K562 (cell line): ENCODE data around the gene TXNRD3. TPM values are rescaled to one million over a fixed set of nuclear protein-coding genes. Genes with fewer than 3 reads are reported as not detected.

Experiments
- ATAC-seq: fragments of 200-7000 bp; cut with Tn5 transposase; 3 replicates; pipeline ENCODE4 v1.9.1; 2020; ENCODE audit warnings: moderate library complexity
- BruUV-seq: library from RNA; stranded (reverse); fragments of 400-500 nt; replicated peaks from 2 replicates; lab custom pipeline; 2021; lab: Mats Ljungman, UMichigan
- CTCF ChIA-PET: fragments of 300-600 bp; formaldehyde crosslinking; extraction: SDS; loops from one replicate; lab custom pipeline; 2021; ENCODE audit warnings: low intra/inter-chr PET ratio; lab: Yijun Ruan, JAX
- POLR2A ChIA-PET: fragments of 300-600, 350-650 bp; sonication (Branson Sonifier 250); formaldehyde crosslinking; extraction: SDS; loops from one replicate; lab custom pipeline; 2021; ENCODE audit warnings: antibody characterized with exemption, inconsistent platforms; lab: Yijun Ruan, JAX
- DNase-seq, 4 experiments: peaks; one replicate each; pipeline versions ENCODE4 v3.0.0 to v3.0.0-alpha.2; 2011 to 2018; ENCODE audit warnings: low spot score in 3 of 4, mixed read lengths in 3 of 4; ENCODE audit errors: extremely low read depth in 1 of 4
- FAIRE-seq: peaks from 2 replicates; lab custom pipeline; 2011; peaks lifted over from hg19 to GRCh38; lab: Jason Lieb, UNC
- H2AFZ ChIP-seq: 2 replicates; pipeline ENCODE4 v1.6.0; 2011; ENCODE audit warnings: low read depth, low read length, control low read depth, inconsistent platforms
- H3K27ac ChIP-seq: fragments of 200-600 bp; 3 replicates; pipeline ENCODE4 v1.8.0; 2011; ENCODE audit warnings: low read depth, mild to moderate bottlenecking, control low read depth, inconsistent platforms, low read length, moderate library complexity, mixed read lengths; ENCODE audit errors: extremely low read depth
- H3K27me3 ChIP-seq, 2 experiments: fragments of 300-600 bp in 1 of 2; 2 replicates in 1 of 2; 3 replicates in 1 of 2; pipeline versions ENCODE4 v1.6.0 to v1.8.0; 2011; ENCODE audit warnings: inconsistent platforms in 2 of 2, low read length in 2 of 2, mild to moderate bottlenecking in 1 of 2, mixed read lengths in 1 of 2, moderate library complexity in 1 of 2; ENCODE audit not compliant: control insufficient read depth in 2 of 2, insufficient read depth in 2 of 2
- H3K36me3 ChIP-seq: fragments of 300-600 bp; 3 replicates; pipeline ENCODE4 v1.8.0; 2011; ENCODE audit warnings: mild to moderate bottlenecking, low read length, inconsistent platforms; ENCODE audit not compliant: control insufficient read depth, insufficient read depth
- H3K4me1 ChIP-seq, 2 experiments: fragments of 200-600 bp in 1 of 2; replicated peaks in 1 of 2; 2 replicates in 1 of 2; 3 replicates in 1 of 2; pipeline versions ENCODE4 v1.5.1 to v1.8.0; 2011; ENCODE audit warnings: inconsistent platforms in 2 of 2, low read length in 2 of 2, mild to moderate bottlenecking in 1 of 2, mixed read lengths in 1 of 2, moderate library complexity in 1 of 2; ENCODE audit not compliant: control insufficient read depth in 2 of 2, insufficient read depth in 2 of 2
- H3K4me2 ChIP-seq: 2 replicates; pipeline ENCODE4 v1.6.1; 2011; ENCODE audit warnings: low read length, control low read depth, inconsistent platforms, mixed read lengths; ENCODE audit not compliant: insufficient read depth
- H3K4me3 ChIP-seq: fragments of 200-600 bp; sonication (generic), shearing (Covaris generic); 2 replicates; pipeline ENCODE4 v1.5.1; 2016; ENCODE audit warnings: control low read depth, inconsistent platforms
- H3K79me2 ChIP-seq: fragments of 200-600 bp; 3 replicates; pipeline ENCODE4 v1.8.0; 2011; ENCODE audit warnings: low read length, inconsistent platforms; ENCODE audit not compliant: control insufficient read depth, insufficient read depth
- H3K9ac ChIP-seq, 2 experiments: 2 replicates each; pipeline versions ENCODE4 v1.6.0 to v1.6.1; 2011; ENCODE audit warnings: low read depth in 2 of 2, low read length in 2 of 2, control low read depth in 1 of 2, inconsistent platforms in 1 of 2, mild to moderate bottlenecking in 1 of 2, mixed read lengths in 1 of 2; ENCODE audit not compliant: insufficient read depth in 1 of 2
- H3K9me1 ChIP-seq: one replicate; pipeline ENCODE4 v1.6.0; 2011; ENCODE audit warnings: inconsistent platforms, mild to moderate bottlenecking, low read length, moderate library complexity; ENCODE audit not compliant: control insufficient read depth, insufficient read depth
- H3K9me3 ChIP-seq: replicated peaks from 2 replicates; pipeline ENCODE4 v1.5.1; 2011; ENCODE audit warnings: low read depth, low read length, inconsistent platforms; ENCODE audit not compliant: control insufficient read depth, insufficient read depth
- H4K20me1 ChIP-seq: replicated peaks from 2 replicates; pipeline ENCODE4 v1.6.1; 2011; ENCODE audit warnings: low read length, inconsistent platforms, mixed read lengths; ENCODE audit not compliant: control insufficient read depth, insufficient read depth
- ASH1L ChIP-seq: fragments of 450-650 bp; IDR thresholded peaks from 2 replicates; pipeline ENCODE4 v1.6.1; 2018; ENCODE audit warnings: borderline replicate concordance, mild to moderate bottlenecking, low read depth; ENCODE audit not compliant: partially characterized antibody
- E4F1 ChIP-seq: fragments of 250-450 bp; sonication (Bioruptor Pico); IDR thresholded peaks from 2 replicates; pipeline ENCODE4 v1.5.0; 2021; ENCODE audit warnings: mild to moderate bottlenecking, borderline replicate concordance
- FIP1L1 ChIP-seq: fragments of 200-400 bp; formaldehyde crosslinking; IDR thresholded peaks from 2 replicates; pipeline ENCODE4 v1.6.1; 2018; ENCODE audit warnings: mild to moderate bottlenecking, low read depth, low read length; ENCODE audit not compliant: poor library complexity, severe bottlenecking
- MCM3 ChIP-seq: fragments of 450-650 bp; IDR thresholded peaks from 2 replicates; pipeline ENCODE4 v1.6.1; 2016
- MEF2D ChIP-seq: conservative IDR thresholded peaks from 2 replicates; pipeline ENCODE4 v1.6.1; 2016; ENCODE audit warnings: low read depth, missing genetic modification characterization, missing compliant biosample characterization
- MTA2 ChIP-seq: fragments of 450-650 bp; IDR thresholded peaks from 2 replicates; pipeline ENCODE4 v1.6.1; 2016; ENCODE audit warnings: low read depth
- NFRKB ChIP-seq: fragments of 450-650 bp; IDR thresholded peaks from 2 replicates; pipeline ENCODE4 v1.6.1; 2016; ENCODE audit warnings: low read depth
- PHF8 ChIP-seq: fragments of 200-600 bp; sonication (generic); IDR thresholded peaks from 2 replicates; pipeline ENCODE4 v1.6.1; 2012; ENCODE audit warnings: mixed run types, mild to moderate bottlenecking, inconsistent platforms, low read length, moderate library complexity, borderline replicate concordance
- POLR2G ChIP-seq: fragments of 200-400 bp; formaldehyde crosslinking; IDR thresholded peaks from 2 replicates; pipeline ENCODE4 v1.6.1; 2017; ENCODE audit warnings: low read depth, mild to moderate bottlenecking, antibody characterized with exemption, low read length, moderate library complexity
- SP2 ChIP-seq: IDR thresholded peaks from 2 replicates; pipeline ENCODE4 v1.6.1; 2011; ENCODE audit warnings: mild to moderate bottlenecking, low read depth, low read length, moderate library complexity; ENCODE audit not compliant: poor library complexity, severe bottlenecking; ENCODE audit errors: extremely low read depth
- TRIM28 ChIP-seq: fragments of 450-650 bp; IDR thresholded peaks from 2 replicates; pipeline ENCODE4 v1.6.1; 2017
- ZNF77 ChIP-seq: fragments of 250-450 bp; sonication (Bioruptor Pico); IDR thresholded peaks from 2 replicates; pipeline ENCODE4 v1.5.0; 2020
- WGBS: fragments of 100-300 bp; shearing (Covaris generic); methylation state at CpG from one replicate; pipeline ENCODE4 v1.1.6; 2016; ENCODE audit warnings: low coverage, mixed read lengths; ENCODE audit not compliant: insufficient coverage; ENCODE audit errors: missing lambda C conversion rate; 5-methylcytosine and 5-hydroxymethylcytosine counted together
- in situ Hi-C: fragments of 300-500 bp; cut with MboI; formaldehyde crosslinking; loops from 4 replicates; pipeline ENCODE4 v1.15.0; 2018; ENCODE audit warnings: inconsistent platforms, mixed read lengths
- intact Hi-C: fragments of 100-400 bp; cut with micrococcal nuclease; formaldehyde crosslinking; loops from 2 replicates; pipeline ENCODE4 v1.14.2; 2022
- polyA plus RNA-seq, 8 experiments: library from polyadenylated mRNA; depleted of rRNA in 4 of 8; stranded (reverse) in 5 of 8; unstranded in 3 of 8; fragments of >200 nt; fragmentation: Nextera tagmentation in 2 of 8; fragmentation: Illumina TruSeq in 1 of 8; extraction: Ambion mirVana in 2 of 8; extraction: Trizol in 1 of 8; gene quantifications; 2 replicates each; pipeline versions ENCODE4 v1.2.1 to v1.2.3, GENCODE V29; 2011 to 2014; ENCODE audit warnings: inconsistent platforms in 1 of 8, missing spikeins in 1 of 8
- total RNA-seq, 7 experiments: library from RNA; depleted of rRNA in 6 of 7; stranded (reverse); fragments of >200 nt in 6 of 7; fragmentation: Illumina TruSeq in 2 of 7; extraction: Trizol in 2 of 7; gene quantifications; 2 replicates each; pipeline versions ENCODE4 v1.2.1 to v1.2.3, GENCODE V29; 2011 to 2021; ENCODE audit warnings: low replicate concordance in 1 of 7
- TF ChIP-seq, protein P1 (sequence below): fragments of 450-650 bp; IDR thresholded peaks from 2 replicates; pipeline ENCODE4 v1.6.1; 2016; ENCODE audit warnings: low read depth, mild to moderate bottlenecking, moderate library complexity
- TF ChIP-seq, protein P2 (sequence below): fragments of 250-450 bp; sonication (Bioruptor Pico); IDR thresholded peaks from 2 replicates; pipeline ENCODE4 v1.4.0; 2020; ENCODE audit warnings: mild to moderate bottlenecking
- TF ChIP-seq, protein P3 (sequence below): fragments of 250-450 bp; sonication (Bioruptor Pico); IDR thresholded peaks from 2 replicates; pipeline ENCODE4 v1.5.0; 2021

TXNRD3 gene
- total and polyA plus RNA-seq, 9 of the 15 experiments (the other 6 are each of a cell fraction or from before 2014, with no cell fraction given), result 0.96 to 2.3 (median 1.7) TPM

- TF ChIP-seq ASH1L (no peak), MCM3 (no peak), TRIM28 (no peak), MEF2D (tag) (no peak), MTA2 (no peak), PHF8 (no peak)
- TF ChIP-seq, protein P1, sequence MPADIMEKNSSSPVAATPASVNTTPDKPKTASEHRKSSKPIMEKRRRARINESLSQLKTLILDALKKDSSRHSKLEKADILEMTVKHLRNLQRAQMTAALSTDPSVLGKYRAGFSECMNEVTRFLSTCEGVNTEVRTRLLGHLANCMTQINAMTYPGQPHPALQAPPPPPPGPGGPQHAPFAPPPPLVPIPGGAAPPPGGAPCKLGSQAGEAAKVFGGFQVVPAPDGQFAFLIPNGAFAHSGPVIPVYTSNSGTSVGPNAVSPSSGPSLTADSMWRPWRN, result no peak
- TF ChIP-seq, all 486 proteins: peak for 0
These were observed 87.1 kb downstream of the TXNRD3 start (continued) for GRCh38 chr3:126567696-126568438.

DNA sequence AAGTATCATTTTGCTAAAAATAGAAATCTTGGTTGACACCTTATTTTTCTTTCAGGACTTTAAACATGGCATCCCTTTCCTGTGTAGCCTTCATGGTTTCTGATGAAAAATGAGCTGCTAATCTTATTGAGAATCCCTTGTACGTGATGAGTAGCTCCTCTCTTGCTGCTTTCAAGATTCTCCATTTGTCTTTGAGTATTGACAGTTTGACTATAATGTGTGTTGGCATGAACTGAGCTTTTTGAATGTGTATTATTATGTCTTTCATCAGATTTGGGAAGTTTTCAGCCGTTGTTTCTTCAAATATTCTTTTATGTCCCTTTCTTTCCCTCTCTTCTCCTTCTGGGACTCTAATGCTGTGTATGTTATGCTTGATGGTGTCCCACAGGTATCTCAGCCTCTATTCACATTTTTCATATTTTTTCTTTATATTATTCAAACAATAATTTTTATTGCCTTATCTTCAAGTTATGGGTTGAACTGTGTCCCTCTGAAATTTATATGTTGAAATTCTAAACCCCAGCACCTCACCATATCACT lies 92.1 kb downstream of the TXNRD3 start:
- H3K9me1 ChIP-seq, result no peaks in the 10 kb centered on the region
- BruUV-seq, result no TSS peak
- POLR2A ChIA-PET, result interaction anchor here (0.7 kb wide), 1 partner anchor 108 kb away, joined by 3 read pairs; no protein-coding TSS in a partner anchor
- in situ Hi-C loops, result no loop called here
- ATAC-seq (no peak), DNase-seq (no peak), FAIRE-seq (no peak)
- no peaks in the 10 kb centered on the region for H3K79me2 ChIP-seq
- H3K4me1 ChIP-seq, result no peaks in the 10 kb centered on the region
- H3K9me3 ChIP-seq, result no peaks in the 10 kb centered on the region
- H3K36me3 ChIP-seq, result no peaks in the 10 kb centered on the region
- no peak overlapping the region for H3K4me3 ChIP-seq
- peaks cover 2 to 4% of the 10 kb centered on the region in 2 experiments; a peak in 2 of 5 replicates for H3K27me3 ChIP-seq
- no peak overlapping the region for H3K9ac ChIP-seq
- CTCF ChIA-PET, result no interaction called here
- H4K20me1 ChIP-seq, result no peaks in the 10 kb centered on the region
- no peak overlapping the region for H3K4me2 ChIP-seq
- intact Hi-C loops, result no loop called here
- H3K27ac ChIP-seq, result no peak overlapping the region
- no peak overlapping the region for H2AFZ ChIP-seq
- WGBS, result 0% methylated on average over 2 of the region's 2 CpGs
- no peak for TF ChIP-seq ZNF77 (CRISPR knock-in tag)
- TF ChIP-seq SP2, result no peak
- TF ChIP-seq E4F1 (CRISPR knock-in tag), result no peak
- TF ChIP-seq, protein P2, sequence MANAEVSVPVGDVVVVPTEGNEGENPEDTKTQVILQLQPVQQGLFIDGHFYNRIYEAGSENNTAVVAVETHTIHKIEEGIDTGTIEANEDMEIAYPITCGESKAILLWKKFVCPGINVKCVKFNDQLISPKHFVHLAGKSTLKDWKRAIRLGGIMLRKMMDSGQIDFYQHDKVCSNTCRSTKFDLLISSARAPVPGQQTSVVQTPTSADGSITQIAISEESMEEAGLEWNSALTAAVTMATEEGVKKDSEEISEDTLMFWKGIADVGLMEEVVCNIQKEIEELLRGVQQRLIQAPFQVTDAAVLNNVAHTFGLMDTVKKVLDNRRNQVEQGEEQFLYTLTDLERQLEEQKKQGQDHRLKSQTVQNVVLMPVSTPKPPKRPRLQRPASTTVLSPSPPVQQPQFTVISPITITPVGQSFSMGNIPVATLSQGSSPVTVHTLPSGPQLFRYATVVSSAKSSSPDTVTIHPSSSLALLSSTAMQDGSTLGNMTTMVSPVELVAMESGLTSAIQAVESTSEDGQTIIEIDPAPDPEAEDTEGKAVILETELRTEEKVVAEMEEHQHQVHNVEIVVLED (CRISPR knock-in tag), result no peak
- no peak for TF ChIP-seq FIP1L1
- no peak for TF ChIP-seq POLR2G
- TF ChIP-seq NFRKB, result no peak
- TF ChIP-seq, protein P3, sequence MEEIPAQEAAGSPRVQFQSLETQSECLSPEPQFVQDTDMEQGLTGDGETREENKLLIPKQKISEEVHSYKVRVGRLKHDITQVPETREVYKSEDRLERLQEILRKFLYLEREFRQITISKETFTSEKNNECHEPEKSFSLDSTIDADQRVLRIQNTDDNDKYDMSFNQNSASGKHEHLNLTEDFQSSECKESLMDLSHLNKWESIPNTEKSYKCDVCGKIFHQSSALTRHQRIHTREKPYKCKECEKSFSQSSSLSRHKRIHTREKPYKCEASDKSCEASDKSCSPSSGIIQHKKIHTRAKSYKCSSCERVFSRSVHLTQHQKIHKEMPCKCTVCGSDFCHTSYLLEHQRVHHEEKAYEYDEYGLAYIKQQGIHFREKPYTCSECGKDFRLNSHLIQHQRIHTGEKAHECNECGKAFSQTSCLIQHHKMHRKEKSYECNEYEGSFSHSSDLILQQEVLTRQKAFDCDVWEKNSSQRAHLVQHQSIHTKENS (CRISPR knock-in tag), result no peak
